SU-DHL-6 (cell line): ENCODE results near the gene RHOT1.

Experiments used
- CTCF ChIP-seq: fragments of 200-600 bp; sonication (generic); IDR thresholded peaks from one replicate; pipeline ENCODE4 v1.5.1; 2017; ENCODE audit warnings: antibody characterized with exemption, mild to moderate bottlenecking, low read length, moderate library complexity; ENCODE audit not compliant: insufficient read depth, poor library complexity, severe bottlenecking
- EZH2phosphoT487 ChIP-seq: fragments of 200-600 bp; sonication (generic), shearing (Covaris generic); conservative IDR thresholded peaks from 2 replicates; pipeline ENCODE4 v1.6.1; 2018; ENCODE audit warnings: mild to moderate bottlenecking, antibody characterized with exemption, low read length, moderate library complexity, mixed read lengths

GRCh38 chr17:32266051-32266388 is 123.7 kb downstream of the RHOT1 start:
- TF ChIP-seq CTCF (no peak), EZH2phosphoT487 (no peak)
